SHP77 treated with DMSO at 0.1 percent for 48 hours (cell line): ENCODE results near the gene LYZL1.
"Not testable (repeated sequence)": the region's sequence is repeated elsewhere in the genome, so short reads cannot be mapped to it uniquely, and the experiment has no call there.

Source experiments
- DNase-seq: peaks from one replicate; lab custom pipeline; 2025; lab: John Stamatoyannopoulos, UW

LYZL1 gene

DNA sequence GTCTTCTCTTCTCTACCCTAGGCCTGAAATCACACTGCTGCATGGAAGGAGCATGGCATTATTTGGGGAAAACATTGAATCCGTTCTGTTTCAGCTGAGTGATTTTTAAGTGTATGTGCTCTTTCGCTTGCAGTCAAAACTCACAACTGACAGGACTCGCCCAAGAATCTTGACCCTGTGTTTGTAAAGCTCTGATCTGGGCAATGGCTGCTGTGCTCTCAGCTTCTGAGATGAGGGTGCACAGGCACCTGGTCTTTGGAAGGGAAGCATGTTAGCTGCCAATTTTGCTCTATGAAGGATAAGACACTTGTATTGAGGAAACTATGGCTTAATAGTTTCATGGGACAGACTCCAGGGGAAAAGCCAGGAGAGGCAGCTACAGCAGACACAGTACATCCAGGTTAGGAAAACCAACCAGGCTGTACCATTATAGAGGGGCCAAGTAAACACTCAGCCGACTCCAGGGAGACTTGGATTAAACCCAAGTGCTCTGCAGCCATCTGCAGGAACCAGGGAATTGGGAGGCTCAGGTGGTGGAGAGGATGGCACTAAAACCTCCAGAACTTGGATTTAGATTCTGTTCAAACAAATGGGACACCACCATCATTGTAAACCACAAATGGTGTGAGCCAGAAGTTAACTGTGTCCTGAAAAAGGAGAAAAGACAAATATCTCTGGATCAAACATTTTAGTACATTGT is 43.3 kb downstream of the LYZL1 start:
- no peak for DNase-seq

DNA sequence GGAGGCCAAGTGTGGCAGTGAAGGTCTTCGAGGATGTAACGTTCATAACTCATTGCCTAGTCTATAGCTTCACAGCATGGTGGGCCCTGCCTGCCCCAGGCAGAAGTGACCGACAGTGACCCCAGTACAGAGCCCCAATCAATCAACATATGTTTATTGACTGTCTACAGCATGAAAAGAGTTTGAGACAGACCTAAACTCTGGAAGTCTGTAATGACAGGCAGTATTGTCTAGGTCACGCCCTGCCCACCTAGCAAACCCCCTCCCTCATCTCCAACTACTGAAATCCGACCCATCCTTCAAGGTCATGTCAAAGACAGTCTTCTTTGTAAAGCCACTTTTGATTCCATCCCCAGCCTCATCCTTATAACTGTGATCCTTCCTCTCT is 43.9 kb downstream of the LYZL1 start:
- no peak for DNase-seq

- DNase-seq = not testable (repeated sequence)
Measured at GRCh38 chr10:29337526-29337925, 48.7 kb downstream of the LYZL1 start.

DNA sequence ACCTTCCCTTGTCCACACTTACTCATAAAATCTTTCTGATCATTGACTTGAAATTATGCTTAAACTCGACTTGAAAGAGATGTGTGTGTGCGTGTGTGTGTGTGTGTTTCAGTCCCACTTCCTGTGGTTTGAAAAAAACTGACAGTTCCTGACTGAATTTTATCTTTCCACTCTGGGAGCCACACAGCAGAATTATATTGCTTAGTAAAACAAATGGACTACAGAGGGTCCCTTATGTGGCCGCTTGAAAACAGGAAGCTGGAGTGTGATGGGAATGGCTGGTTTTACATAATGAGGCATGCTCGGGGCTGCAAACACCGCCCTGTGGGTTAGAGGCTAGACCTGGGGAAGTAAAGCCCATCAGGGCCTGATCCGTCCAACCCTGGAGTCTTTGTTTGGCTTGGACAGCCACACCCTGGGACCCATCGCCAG is 54.8 kb downstream of the LYZL1 start:
- DNase-seq = no peak

DNA sequence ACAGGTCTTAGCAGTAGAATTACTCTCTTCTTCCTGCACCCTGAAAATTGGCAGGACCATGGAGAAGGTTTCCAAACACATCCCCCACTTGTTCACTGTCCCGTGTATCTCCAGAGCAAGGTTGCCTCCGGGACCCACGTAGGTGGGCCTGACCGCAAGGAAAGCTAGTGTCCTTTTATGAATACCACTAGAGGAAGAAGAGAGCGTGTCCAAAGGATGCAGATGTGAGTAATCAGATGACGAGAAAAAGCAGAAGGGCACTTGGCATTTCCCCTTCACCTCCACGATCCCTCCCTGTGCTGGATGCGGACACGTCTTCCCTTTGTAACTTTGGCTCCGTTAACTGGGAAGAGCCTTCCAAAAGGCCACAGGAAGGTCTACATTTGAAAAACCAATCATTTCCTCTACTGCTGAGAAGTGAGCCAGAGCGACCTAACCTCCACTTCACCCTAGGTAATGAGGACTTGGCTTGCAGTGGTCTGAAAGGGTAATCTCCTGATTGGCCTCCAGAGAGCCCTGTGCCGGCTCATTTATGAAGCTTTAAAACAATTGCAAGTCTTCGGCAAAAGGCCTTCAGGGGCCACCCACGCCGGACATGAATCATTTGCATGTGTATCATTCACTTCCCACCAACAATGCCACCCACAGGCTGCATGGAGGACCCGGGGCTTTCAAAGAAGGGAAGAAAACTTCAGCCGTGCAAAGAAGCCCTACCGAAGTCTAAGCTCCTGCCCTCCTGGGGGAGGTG is 55.4 kb downstream of the LYZL1 start:
- DNase-seq = no peak

DNA sequence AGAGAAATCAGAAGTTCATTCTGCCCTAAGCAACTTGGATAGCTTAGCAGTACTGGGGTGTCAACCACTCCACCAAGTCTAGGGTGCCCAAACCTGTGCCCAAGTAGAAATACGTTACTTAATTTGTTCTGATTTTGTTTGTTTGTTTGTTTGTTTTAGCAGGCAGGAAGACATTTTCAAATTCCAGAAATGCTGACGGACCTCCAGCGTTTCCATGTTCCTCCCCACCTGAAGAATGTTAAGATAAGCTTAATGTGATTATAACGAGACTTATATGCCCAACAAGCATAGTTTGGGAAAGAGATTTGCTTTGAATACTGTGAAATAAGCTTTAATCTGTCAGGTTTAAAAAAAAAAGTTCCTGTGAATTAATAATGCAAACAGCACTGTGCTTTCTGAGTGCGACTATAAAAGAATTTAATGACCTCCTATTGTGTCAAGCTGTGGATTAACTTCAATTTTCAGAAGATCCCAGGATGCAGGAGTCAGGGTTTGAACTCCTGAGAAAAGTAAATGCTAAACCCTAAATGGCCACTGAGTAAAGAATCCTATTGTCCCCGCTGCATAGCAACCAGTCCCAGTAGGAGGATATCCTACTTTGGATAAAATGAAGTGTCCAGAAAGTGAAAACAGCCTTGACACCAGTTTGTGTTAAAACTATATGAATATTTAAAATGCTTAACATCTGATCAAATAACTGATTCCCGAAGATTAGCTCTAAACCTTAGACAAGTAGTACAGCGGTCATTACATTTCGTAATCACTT is 56.5 kb downstream of the LYZL1 start:
- no peak for DNase-seq

DNA sequence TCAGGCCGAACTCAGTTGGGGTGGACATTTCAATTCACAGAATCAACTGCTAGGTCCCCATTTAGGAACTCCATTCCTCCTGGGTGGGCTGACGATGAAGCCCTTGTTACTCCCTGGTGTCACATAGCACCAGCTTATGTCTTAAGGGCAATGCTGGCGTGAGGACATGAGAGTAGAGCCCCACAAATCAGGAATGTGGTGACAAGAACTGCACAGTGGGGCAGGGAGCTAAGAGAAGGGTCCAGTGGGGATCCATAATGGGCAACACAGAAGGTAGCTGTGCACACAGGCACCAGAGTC is 57.0 kb downstream of the LYZL1 start:
- DNase-seq = no peak

- DNase-seq = no peak
Measured at GRCh38 chr10:29346296-29347001, 57.6 kb downstream of the LYZL1 start.

DNA sequence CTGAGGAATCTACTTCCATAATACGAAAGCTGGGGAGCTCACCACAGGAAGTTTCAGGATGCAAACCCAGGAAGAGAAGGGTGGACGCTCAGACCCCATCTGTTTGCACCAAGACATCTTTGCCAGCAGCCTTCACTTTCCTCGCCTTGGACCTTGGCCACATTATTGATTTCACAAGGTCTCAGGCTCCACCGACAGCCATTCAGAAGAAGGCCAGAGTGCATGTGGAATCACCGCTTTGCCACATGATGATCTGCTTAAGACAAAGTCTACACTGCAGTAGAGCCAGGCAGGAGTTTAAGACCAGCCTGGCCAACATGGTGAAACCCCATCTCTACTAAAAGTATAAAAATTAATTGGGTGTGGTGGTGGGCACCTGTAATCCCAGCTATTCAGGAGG is 60.0 kb downstream of the LYZL1 start:
- DNase-seq = no peak

DNA sequence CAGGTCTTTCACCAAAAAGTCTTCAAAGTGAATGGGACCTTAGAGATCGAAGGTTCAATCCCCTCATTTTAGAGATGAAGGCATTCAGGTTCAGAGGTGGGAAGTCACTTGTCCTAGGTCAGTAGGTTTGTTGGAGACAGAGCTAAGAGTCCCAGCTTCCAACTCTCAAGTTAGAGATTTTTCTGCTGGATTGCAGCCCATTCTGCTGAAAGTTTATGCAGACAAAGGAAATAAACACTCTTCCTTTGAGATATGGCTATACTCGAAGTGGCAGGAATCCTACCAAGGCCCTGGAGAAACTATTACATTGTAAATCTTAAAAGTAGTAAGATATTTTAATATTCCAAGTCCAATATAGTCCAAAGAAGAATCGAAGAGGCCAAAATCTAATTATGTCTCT is 64.4 kb downstream of the LYZL1 start:
- DNase-seq = no peak

DNA sequence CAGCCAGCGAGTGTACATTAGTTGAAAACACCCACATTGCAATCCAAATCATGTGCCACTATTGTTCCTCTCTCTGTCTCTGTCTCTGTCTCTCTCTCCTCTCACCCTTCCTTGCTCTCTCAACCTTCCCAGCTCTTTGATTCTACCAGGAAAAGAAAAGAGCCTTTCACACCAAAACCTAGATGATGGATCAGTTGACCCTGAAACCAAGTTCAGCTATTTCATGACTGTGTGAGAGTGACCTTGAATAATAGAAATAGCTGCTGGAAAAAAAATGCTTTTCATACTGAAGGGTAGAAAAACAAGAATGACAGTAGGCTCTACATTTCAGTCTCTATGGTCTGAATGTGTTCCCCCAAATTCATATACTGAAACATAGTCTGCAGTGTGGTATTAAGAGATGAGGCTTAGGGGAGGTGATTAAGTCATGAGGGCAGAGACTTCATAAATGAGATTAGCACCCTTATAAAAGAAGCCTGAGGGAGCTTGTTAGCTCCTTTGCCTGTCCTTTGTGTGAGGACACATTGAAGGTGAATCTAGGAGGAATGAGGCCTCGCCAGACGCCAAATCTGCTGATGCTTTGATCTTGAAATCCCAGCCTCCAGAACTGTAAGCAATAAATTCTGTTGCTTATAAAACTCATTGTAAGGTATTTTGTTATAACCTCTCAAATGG is 65.2 kb downstream of the LYZL1 start:
- DNase-seq = no peak

DNA sequence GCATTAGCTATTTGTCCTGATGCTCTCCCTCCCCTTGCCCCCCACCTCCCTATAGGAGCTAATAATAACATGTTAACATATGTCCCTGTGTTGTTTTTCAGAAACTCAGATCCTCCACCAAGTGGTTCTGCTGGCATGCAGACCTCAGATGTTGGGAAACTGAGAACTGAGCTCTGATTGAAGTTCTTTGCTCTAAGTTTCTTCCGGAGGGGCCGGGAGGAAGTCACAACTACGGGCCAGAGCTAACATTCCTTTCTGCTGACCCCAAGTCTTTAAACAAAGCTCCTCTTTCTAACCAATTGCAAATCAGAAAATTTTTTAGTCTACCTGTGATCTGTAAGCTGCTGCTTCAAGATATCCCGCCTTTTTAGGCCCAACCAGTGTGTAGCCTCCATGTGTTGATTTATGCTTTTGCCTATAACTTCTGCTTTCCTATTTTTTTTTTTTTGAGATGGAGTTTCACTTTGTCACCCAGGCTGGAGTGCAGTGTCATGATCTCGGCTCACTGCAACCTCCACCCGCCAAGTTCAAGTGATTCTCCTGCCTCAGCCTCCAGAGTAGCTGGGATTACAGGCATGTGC is 66.6 kb downstream of the LYZL1 start:
- no peak for DNase-seq

DNA sequence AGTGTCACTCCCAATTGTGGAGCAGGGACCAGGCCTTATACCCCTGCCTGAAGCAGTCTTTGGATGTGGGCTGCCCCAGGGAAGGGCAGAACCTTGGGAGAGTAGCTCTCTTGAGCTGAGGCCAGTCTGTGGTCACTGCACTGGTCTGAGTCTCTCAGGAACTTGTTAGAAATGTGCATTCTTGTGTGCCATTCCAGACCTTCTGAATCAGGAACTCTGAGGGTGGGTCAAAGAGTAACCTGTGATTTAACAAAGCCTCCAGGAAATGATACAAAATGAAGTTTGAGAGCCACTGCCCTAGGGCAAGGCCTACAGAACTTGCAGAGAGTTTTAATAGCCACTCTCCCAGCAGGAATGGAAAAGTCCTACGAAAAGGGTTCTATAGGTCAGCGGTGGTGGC is 68.1 kb downstream of the LYZL1 start:
- DNase-seq = no peak

DNA sequence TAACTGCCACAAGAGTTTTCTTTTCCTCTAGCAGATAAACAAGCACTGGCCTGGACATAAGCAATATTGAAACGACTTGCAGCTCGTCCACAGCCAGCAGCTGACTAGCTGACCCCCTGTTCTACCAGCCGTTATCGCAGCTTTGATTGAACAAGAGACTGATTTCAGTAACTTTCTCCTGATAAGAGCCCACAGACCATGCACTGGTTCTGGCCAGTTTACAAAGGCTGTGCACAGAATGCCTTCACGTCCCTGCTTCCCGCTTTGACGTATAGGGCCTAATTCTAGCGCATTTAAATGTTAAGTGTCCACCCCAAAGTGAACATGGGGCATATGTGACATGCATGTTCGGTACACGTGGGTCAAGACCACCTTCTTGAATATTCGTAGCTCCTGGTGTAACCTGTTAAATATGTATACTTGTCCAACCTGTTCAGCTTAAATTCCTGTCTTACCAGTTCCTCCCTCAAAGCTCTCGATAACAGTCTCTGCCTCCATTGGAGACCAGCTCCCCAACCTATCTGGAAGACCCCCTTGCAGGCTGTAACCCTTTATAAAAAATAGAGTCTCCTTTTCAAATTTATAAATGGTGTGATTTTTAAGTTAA is 69.2 kb downstream of the LYZL1 start:
- no peak for DNase-seq

DNA sequence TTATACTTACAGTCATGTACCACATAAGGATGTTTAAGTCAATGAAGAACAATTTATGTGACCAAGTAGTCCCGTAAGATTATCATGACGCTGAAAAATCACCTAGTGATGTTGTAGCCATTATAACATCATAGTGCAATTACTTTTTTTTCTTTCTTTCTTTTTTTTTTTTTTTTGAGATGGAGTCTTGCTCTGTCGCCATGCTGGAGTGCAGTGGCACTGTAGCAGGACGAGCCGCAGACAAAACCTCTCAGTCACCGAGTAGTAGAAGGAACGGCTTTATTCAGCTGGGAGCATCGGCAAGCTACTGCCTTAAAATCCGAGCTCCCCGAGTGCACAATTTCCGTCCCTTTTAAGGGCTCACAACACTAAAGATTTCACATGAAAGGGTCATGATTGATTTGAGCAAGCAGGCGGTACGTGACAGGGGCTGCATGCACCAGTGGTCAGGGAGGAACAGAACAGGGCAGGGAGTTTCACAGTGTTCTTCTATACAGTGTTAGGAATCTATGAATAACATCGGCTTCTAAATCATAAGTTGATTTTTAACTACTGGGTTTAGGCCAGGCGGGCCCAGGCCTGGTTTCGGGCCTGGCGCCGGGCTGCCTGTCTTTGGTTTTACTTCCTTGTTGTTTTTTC is 71.5 kb downstream of the LYZL1 start:
- not testable (repeated sequence) for DNase-seq
